Thymus (tissue), 11 donors: ENCODE results near the gene ZNF91. TPM values are rescaled to one million over a fixed set of nuclear protein-coding genes. Genes with fewer than 3 reads are reported as not detected.
"Not testable (repeated sequence)": the region's sequence is repeated elsewhere in the genome, so short reads cannot be mapped to it uniquely, and the experiment has no call there.

Experiments used
- DNase-seq, 9 donors: peaks; one replicate each; pipeline ENCODE4 v3.0.0-alpha.2; 2013; ENCODE audit warnings: low spot score in 9 of 9, low read depth in 6 of 9, missing footprints in 1 of 9
- H3K27ac ChIP-seq, 2 donors: one replicate each; pipeline ENCODE4 v1.5.1; 2013; ENCODE audit warnings: control low read depth in 1 of 2, low read depth in 1 of 2, low read length in 1 of 2, mild to moderate bottlenecking in 1 of 2, moderate library complexity in 1 of 2
- H3K27me3 ChIP-seq, 2 donors: one replicate each; pipeline ENCODE4 v1.5.1; 2013; ENCODE audit warnings: low read length in 1 of 2; ENCODE audit not compliant: control insufficient read depth in 2 of 2, insufficient read depth in 1 of 2
- H3K36me3 ChIP-seq, 2 donors: one replicate each; pipeline ENCODE4 v1.5.1; 2013; ENCODE audit warnings: low read length in 1 of 2, mild to moderate bottlenecking in 1 of 2, moderate library complexity in 1 of 2; ENCODE audit not compliant: control insufficient read depth in 2 of 2, insufficient read depth in 2 of 2
- H3K4me1 ChIP-seq, 2 donors: one replicate each; pipeline ENCODE4 v1.5.1; 2013; ENCODE audit warnings: low read length in 2 of 2; ENCODE audit not compliant: control insufficient read depth in 2 of 2, insufficient read depth in 2 of 2
- H3K4me3 ChIP-seq, 2 donors: one replicate each; pipeline ENCODE4 v1.5.1; 2013; ENCODE audit warnings: low read length in 2 of 2, control low read depth in 1 of 2, mild to moderate bottlenecking in 1 of 2
- H3K9me3 ChIP-seq, 2 donors: one replicate each; pipeline ENCODE4 v1.5.1; 2013; ENCODE audit warnings: low read length in 1 of 2, mild to moderate bottlenecking in 1 of 2; ENCODE audit not compliant: control insufficient read depth in 2 of 2, insufficient read depth in 1 of 2
- WGBS: extraction: QIAGEN DNeasy Blood & Tissue Kit; methylation state at CpG from one replicate; pipeline ENCODE4 v1.1.7; 2013; 5-methylcytosine and 5-hydroxymethylcytosine counted together
- polyA plus RNA-seq: library from polyadenylated mRNA; stranded (reverse); fragments of 200-250 nt; gene quantifications from one replicate; pipeline ENCODE4 v1.2.3, GENCODE V29; 2013
- total RNA-seq: library from RNA; stranded (reverse); fragments of 120-200 nt; gene quantifications from one replicate; pipeline ENCODE4 v1.2.4, GENCODE V29; 2013
- donor health status: healthy.

Gene ZNF91
- total and polyA plus RNA-seq, 2 donors: 17.8 to 38.5 TPM

GRCh38 chr19:23309926-23310325 lies 85.3 kb downstream of the ZNF91 start:
- H3K27me3 ChIP-seq: no peaks in the 10 kb centered on the region
- no peak overlapping the region for H3K27ac ChIP-seq
- H3K9me3 ChIP-seq: no peaks in the 10 kb centered on the region
- WGBS: 95% methylated on average over 1 of the region's 1 CpG
- no peak for DNase-seq
- H3K4me3 ChIP-seq: no peak overlapping the region
- H3K36me3 ChIP-seq: no peaks in the 10 kb centered on the region
- no peaks in the 10 kb centered on the region for H3K4me1 ChIP-seq

DNA sequence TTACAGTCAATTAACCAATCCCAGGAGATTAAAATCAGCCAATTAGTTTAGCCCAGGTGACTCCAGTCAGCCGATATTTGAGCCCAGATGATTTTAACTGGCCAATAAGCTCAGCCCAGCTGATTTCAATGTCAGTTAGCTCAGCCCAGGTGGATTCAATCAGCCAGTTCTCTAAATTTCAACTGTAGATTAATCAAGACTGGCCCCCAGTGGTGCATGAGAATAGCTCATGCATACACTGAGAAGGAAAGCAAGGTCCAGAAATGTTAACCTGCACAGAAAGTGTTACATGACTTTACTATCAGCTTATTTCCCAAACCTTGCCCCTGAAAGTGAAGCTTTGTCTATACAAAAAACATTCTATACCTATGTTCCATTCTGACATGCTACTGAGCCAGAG lies 89.7 kb downstream of the ZNF91 start:
- no peak overlapping the region for H3K4me3 ChIP-seq
- H3K4me1 ChIP-seq: no peaks in the 10 kb centered on the region
- no peak overlapping the region for H3K27ac ChIP-seq
- H3K9me3 ChIP-seq: peaks cover 2 to 11% of the 10 kb centered on the region in 2 donors
- 84% methylated on average over 1 of the region's 1 CpG for WGBS
- no peak for DNase-seq
- H3K27me3 ChIP-seq: no peaks in the 10 kb centered on the region
- no peaks in the 10 kb centered on the region for H3K36me3 ChIP-seq

- Histone ChIP-seq H3K27ac (no peak overlapping the region), H3K4me1 (no peaks in the 10 kb centered on the region), H3K36me3 (no peaks in the 10 kb centered on the region), H3K4me3 (no peak overlapping the region), H3K27me3 (no peaks in the 10 kb centered on the region), H3K9me3 (peaks cover 2 to 11% of the 10 kb centered on the region in 2 donors)
- no peak for DNase-seq
- WGBS: 89% methylated on average over 3 of the region's 3 CpGs
Observed at GRCh38 chr19:23304238-23304637, 91.0 kb downstream of the ZNF91 start.

DNA sequence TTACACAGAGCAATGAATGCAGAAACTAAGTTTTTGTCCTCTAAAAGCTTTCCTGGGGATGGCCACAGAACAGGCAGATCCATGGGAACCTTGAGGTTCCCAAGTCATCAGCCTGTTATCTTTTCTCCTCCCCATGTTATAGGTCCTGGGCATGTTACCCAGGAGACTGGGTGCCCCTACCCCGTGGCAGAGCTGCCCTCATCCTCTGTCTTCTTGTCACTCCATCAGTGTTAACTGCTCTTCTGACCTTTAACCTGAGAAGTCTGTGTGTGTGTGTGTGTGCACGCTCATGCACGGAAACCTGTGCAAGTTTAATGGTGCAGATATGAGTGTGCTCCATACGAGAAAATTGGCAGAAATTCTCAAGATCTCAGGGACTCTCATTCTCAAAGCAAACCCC lies 101.1 kb downstream of the ZNF91 start:
- Histone ChIP-seq H3K9me3 (peaks cover 0 to 6% of the 10 kb centered on the region in 2 donors), H3K27me3 (no peaks in the 10 kb centered on the region), H3K4me3 (no peak overlapping the region), H3K27ac (no peak overlapping the region), H3K36me3 (no peaks in the 10 kb centered on the region), H3K4me1 (no peaks in the 10 kb centered on the region)
- no peak for DNase-seq
- 89% methylated on average over 4 of the region's 4 CpGs for WGBS

DNA sequence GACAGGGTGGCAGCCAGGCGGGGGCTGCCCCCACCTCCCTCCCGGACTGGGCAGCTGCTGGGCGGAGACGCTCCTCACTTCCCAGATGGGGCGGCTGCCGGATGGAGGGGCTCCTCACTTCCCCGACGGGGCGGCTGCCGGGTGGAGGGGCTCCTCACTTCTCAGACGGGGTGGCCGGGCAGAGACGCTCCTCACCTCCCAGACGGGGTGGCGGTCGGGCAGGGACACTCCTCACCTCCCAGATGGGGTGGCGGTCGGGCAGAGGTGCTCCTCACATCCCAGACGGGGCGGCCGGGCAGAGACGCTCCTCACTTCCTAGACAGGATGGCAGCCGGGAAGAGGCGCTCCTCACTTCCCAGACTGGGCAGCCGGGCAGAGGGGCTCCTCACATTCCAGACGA lies 105.3 kb downstream of the ZNF91 start:
- not testable (repeated sequence) for H3K27ac ChIP-seq, H3K9me3 ChIP-seq, H3K4me1 ChIP-seq, DNase-seq, H3K27me3 ChIP-seq, H3K36me3 ChIP-seq, H3K4me3 ChIP-seq
- 98% methylated on average over 26 of the region's 26 CpGs for WGBS

Other genes with a start within 250 kb of the ZNF91 start
- gene ZNF724, start 145.1 kb downstream of the ZNF91 start, total RNA-seq: 8.4 TPM
- 1.1 TPM for gene ZNF724, start 145.1 kb downstream of the ZNF91 start, polyA plus RNA-seq